NCI-H510A (cell line): ENCODE data around the gene ZDHHC5.

Source experiments
- DNase-seq: peaks from one replicate; lab custom pipeline; 2025; lab: John Stamatoyannopoulos, UW

The ZDHHC5 gene

DNA sequence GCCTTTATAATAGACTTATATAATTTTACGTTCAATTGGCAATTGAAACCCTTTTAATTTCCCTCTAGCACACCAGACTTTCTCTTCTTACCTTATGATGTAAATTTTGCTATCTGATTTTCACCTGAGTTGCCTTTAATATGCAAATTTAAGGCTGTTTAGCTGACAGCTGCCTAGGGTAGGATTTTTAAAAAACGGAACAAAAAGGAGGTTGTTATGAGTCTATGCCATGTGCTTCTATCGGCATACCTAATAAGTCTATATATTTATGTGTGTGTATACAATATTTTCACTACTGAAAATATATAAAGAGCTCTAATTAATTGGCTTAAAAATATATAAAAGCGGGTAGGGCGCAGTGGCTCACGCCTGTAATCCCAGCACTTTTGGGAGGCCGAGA, 61.6 kb downstream of the ZDHHC5 start:
- no peak for DNase-seq

DNA sequence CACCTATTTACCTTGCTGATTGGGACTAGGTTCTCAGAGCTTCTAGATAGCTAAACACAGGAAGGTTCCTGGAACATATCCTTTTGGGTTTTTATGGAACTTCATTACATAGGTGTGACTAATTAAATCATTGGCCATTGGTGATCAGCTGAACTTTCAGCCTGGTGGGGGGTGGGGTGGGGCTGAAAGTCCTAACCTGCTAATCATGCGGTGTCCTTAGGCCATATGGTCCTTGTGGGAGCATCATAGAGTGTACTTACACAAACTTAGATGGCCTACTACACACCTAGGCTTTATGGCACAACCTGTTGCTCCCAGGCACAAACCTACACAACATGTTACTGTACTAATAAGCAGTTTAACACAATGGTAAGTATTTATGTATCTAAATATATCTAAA, 64.7 kb downstream of the ZDHHC5 start:
- no peak for DNase-seq

DNA sequence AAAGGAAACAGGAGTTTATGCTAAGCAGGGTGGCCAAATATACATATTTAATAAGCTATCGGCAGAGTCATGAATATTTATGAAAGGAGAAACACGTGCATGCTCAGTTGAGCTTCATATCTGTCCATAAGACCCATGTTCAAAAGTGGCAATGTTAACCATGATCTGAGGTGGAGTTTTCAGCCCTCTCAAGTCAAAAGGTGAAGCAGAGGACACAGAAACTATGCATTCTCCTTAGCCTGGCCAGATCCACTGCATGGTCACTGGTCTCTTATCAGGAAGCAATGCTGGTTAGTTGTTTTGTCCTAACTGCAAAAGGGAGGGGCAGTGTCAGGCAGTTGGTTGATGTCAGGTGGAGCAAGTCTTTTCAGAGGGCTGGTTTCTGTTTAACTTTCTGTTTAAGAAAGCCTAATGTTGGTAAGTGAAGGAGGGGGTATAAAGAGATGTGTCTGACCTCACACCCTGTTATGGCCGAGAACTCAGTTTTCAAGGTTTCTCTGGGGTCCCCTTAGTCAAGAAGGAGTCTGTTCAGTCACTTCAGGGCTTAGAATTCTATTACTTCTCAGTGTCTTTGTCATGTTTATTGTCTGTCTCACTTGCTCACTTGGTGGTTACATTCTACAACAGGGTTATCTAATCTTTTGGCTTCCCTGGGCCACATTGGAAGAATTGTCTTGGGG, 67.8 kb downstream of the ZDHHC5 start:
- no peak for DNase-seq

DNA sequence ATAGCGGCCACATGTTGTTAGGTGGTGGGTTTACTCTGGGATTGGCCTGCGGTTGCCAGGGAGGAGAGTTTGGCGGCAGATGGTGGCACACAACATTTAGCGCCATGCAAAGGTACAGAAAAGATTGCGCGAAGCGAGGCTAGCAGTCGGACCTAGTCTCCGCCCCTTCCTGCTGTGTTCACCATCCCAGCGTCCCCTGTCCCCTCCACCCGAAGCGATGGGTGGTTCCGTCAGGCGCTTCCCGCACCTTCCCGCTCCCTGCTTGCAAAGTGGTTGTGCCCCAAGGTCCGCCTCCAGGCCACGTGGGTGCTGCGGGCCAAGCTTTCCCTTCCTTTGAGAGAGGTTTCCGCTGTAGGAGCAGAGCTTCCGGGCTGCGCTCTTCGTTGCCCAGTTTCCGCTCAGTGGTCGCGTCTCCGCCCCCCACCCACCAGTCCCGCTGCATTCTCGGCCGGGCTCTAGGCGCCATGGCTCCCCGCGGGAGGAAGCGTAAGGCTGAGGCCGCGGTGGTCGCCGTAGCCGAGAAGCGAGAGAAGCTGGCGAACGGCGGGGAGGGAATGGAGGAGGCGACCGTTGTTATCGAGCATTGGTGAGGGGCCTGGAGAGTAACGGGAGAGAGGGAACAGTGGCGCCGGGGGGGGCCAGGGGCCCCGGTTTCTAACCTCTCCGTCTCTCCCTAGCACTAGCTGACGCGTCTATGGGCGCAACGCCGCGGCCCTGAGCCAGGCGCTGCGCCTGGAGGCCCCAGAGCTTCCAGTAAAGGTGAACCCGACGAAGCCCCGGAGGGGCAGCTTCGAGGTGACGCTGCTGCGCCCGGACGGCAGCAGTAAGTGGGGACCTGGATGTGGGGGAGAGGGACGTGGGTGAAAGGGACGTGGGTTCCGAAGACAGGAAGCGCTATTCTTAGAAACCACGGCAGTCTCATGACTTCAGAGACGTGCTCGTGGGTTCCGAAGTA, 73.5 kb downstream of the ZDHHC5 start, which contains the start of gene SELENOH:
SELENOH (plus strand) TSS at position 360 of the 955 bp plus-strand sequence; CDS start at position 465, 105 bp downstream.
- DNase-seq: peak; percentile 96

DNA sequence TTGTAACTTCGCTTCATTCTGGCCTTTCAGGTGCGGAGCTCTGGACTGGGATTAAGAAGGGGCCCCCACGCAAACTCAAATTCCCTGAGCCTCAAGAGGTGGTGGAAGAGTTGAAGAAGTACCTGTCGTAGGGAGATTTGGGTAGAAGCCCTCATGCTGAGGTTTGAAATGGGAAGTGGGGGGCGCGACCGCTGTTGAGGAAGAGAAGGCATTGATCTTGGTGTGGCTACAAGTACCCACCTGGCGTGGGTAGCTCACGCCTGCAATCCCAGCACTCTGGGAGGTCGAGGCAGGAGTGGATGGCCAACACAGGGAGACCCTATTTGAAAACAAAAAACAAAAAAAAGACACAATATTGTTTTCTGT, 74.2 kb downstream of the ZDHHC5 start:
- DNase-seq: no peak

DNA sequence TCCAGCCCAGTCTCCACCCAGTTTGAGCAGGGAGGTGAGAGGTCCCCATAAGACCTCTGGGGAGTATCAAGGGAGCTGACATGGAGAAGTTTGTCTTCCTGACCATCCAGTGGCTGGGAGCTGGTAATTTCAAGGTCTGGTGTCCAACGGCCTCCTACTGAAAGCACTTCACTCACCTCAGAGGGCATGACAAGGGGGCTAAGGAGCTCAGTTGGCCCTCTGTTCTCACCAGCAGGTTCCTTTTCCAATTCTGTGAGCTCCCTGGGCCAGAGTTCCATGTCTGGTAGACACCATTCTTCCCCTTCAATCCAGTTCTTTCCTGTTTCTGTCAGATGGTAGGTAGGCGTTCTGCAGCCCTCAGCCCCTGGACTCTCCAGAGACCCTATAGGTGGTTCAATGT, 76.4 kb downstream of the ZDHHC5 start:
- DNase-seq: no peak

GRCh38 chr11:57745206-57745605, 77.3 kb downstream of the ZDHHC5 start:
- no peak for DNase-seq

DNA sequence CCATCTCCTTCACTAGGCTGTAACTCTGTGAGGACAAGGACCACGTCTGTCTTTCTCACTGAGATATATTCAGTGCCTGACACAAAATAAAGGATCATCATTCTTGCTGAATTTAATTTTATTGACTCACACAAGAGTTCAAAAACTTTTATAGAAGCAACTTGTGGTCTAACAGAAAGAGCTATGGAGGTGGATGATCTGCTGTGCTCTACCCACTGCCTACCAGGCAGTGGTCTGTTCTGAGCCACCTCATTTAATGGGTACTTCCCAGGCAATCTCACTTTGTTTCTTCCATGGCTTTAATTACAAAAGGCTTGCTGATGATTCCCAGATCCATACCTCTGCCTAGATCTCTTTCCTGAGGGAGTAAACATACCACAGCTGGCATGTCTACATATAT, 79.0 kb downstream of the ZDHHC5 start:
- no peak for DNase-seq
